DND-41 (cell line): ENCODE results near the gene ADD1.

Experiments used
- ATAC-seq: fragments of 200-7000 bp; cut with Tn5 transposase; 3 replicates; pipeline ENCODE4 v1.9.1; 2021; ENCODE audit warnings: low read depth; ENCODE audit not compliant: insufficient read depth
- DNase-seq: peaks from one replicate; pipeline ENCODE4 v3.0.0-alpha.2; 2020
- H2AFZ ChIP-seq: 2 replicates; pipeline ENCODE4 v1.6.0; 2012; ENCODE audit warnings: low read depth, low read length
- H3K27ac ChIP-seq: 2 replicates; pipeline ENCODE4 v1.5.1; 2012; ENCODE audit warnings: low read length, inconsistent platforms
- H3K27me3 ChIP-seq: fragments of 200-600 bp; sonication (generic); 2 replicates; pipeline ENCODE4 v1.6.0; 2012; ENCODE audit warnings: low read length, mild to moderate bottlenecking, inconsistent platforms; ENCODE audit not compliant: insufficient read depth, poor library complexity
- H3K36me3 ChIP-seq: 2 replicates; pipeline ENCODE4 v1.5.1; 2012; ENCODE audit warnings: low read length, inconsistent platforms; ENCODE audit not compliant: insufficient read depth
- H3K4me1 ChIP-seq: 2 replicates; pipeline ENCODE4 v1.5.1; 2012; ENCODE audit warnings: mild to moderate bottlenecking, low read length; ENCODE audit not compliant: insufficient read depth
- H3K4me2 ChIP-seq: 2 replicates; pipeline ENCODE4 v1.6.0; 2012; ENCODE audit warnings: mild to moderate bottlenecking, moderate library complexity, low read length, inconsistent platforms; ENCODE audit not compliant: insufficient read depth
- H3K4me3 ChIP-seq, 2 experiments: fragments of 200-600 bp in 1 of 2; shearing (Covaris generic) in 1 of 2; 2 replicates each; pipeline ENCODE4 v1.5.1; 2012 to 2016; ENCODE audit warnings: inconsistent platforms in 2 of 2, low read length in 2 of 2, mild to moderate bottlenecking in 2 of 2, low read depth in 1 of 2, moderate library complexity in 1 of 2
- H3K79me2 ChIP-seq: 2 replicates; pipeline ENCODE4 v1.6.0; 2012; ENCODE audit warnings: low read length, inconsistent platforms; ENCODE audit not compliant: insufficient read depth
- H3K9ac ChIP-seq: 2 replicates; pipeline ENCODE4 v1.6.0; 2012; ENCODE audit warnings: low read depth, mild to moderate bottlenecking, inconsistent platforms, low read length, moderate library complexity
- H3K9me3 ChIP-seq: 2 replicates; pipeline ENCODE4 v1.5.1; 2012; ENCODE audit warnings: low read length, moderate library complexity, mild to moderate bottlenecking, inconsistent platforms; ENCODE audit not compliant: insufficient read depth, severe bottlenecking
- H4K20me1 ChIP-seq: 2 replicates; pipeline ENCODE4 v1.6.0; 2012; ENCODE audit warnings: low read length; ENCODE audit not compliant: insufficient read depth
- CTCF ChIP-seq: IDR thresholded peaks from 2 replicates; pipeline ENCODE4 v1.5.1; 2012; ENCODE audit warnings: borderline replicate concordance, low read length, moderate library complexity, mild to moderate bottlenecking; ENCODE audit not compliant: poor library complexity, severe bottlenecking; ENCODE audit errors: extremely low read depth
- EZH2 ChIP-seq: IDR thresholded peaks from 3 replicates; pipeline ENCODE4 v1.6.1; 2012; ENCODE audit warnings: borderline replicate concordance, low read depth, mild to moderate bottlenecking, moderate library complexity, low read length, inconsistent platforms; ENCODE audit not compliant: severe bottlenecking

ADD1 gene

GRCh38 chr4:2846172-2846571 is 2.5 kb downstream of the ADD1 start:
- peaks cover 83% of the 10 kb centered on the region for H3K79me2 ChIP-seq
- H3K4me3 ChIP-seq, result no peak overlapping the region
- TF ChIP-seq CTCF (no peak), EZH2 (no peak)
- H3K4me1 ChIP-seq, result peaks cover 48% of the 10 kb centered on the region
- ATAC-seq, result no peak
- no peak overlapping the region for H2AFZ ChIP-seq
- peak overlapping the region; percentile 76; the same call in 1 of the 2 replicates for H3K4me2 ChIP-seq
- no peak for DNase-seq
- no peak overlapping the region for H3K27ac ChIP-seq
- no peaks in the 10 kb centered on the region for H3K9me3 ChIP-seq
- no peak overlapping the region for H3K9ac ChIP-seq
- peaks cover 49% of the 10 kb centered on the region for H4K20me1 ChIP-seq
- H3K36me3 ChIP-seq, result peaks cover 3% of the 10 kb centered on the region; the same call in 1 of the 2 replicates
- no peaks in the 10 kb centered on the region for H3K27me3 ChIP-seq

- Histone ChIP-seq H2AFZ (no peak overlapping the region), H3K9ac (no peak overlapping the region), H3K36me3 (peaks cover 3% of the 10 kb centered on the region; the same call in 1 of the 2 replicates), H3K4me2 (peak overlapping the region; percentile 8; the same call in 1 of the 2 replicates), H3K4me3 (no peak overlapping the region), H3K9me3 (no peaks in the 10 kb centered on the region), H3K79me2 (peaks cover 93% of the 10 kb centered on the region), H4K20me1 (peaks cover 57% of the 10 kb centered on the region), H3K27me3 (no peaks in the 10 kb centered on the region), H3K4me1 (peaks cover 48% of the 10 kb centered on the region), H3K27ac (no peak overlapping the region)
- TF ChIP-seq EZH2, result no peak
- TF ChIP-seq CTCF, result no peak
- no peak for ATAC-seq
- DNase-seq, result no peak
Observed at GRCh38 chr4:2847302-2847871, 3.7 kb downstream of the ADD1 start.

- no peaks in the 10 kb centered on the region for H3K9me3 ChIP-seq
- no peak overlapping the region for H3K4me3 ChIP-seq
- H2AFZ ChIP-seq, result no peak overlapping the region
- no peak overlapping the region for H3K27ac ChIP-seq
- ATAC-seq, result no peak
- H3K27me3 ChIP-seq, result no peaks in the 10 kb centered on the region
- no peak overlapping the region for H3K9ac ChIP-seq
- no peak for DNase-seq
- H3K4me2 ChIP-seq, result no peak overlapping the region
- H3K79me2 ChIP-seq, result peaks cover 94% of the 10 kb centered on the region
- H4K20me1 ChIP-seq, result peaks cover 59% of the 10 kb centered on the region
- no peak for TF ChIP-seq EZH2
- no peak for TF ChIP-seq CTCF
- peaks cover 42% of the 10 kb centered on the region for H3K4me1 ChIP-seq
- H3K36me3 ChIP-seq, result peaks cover 6% of the 10 kb centered on the region
Observed at GRCh38 chr4:2848449-2848848, 4.8 kb downstream of the ADD1 start.
